Mammary epithelial cell (primary cell): ENCODE data around the gene NCBP1.

ENCODE experiments used
- EZH2 ChIP-seq: IDR thresholded peaks from 2 replicates; pipeline ENCODE4 v1.6.1; 2012; ENCODE audit warnings: low read length, inconsistent platforms, borderline replicate concordance
- TF ChIP-seq, protein P1 (sequence below), 2 donors: IDR thresholded peaks in 1 of 2; conservative IDR thresholded peaks in 1 of 2; 2 replicates each; pipeline ENCODE4 v1.5.1; 2011 to 2012; ENCODE audit warnings: inconsistent platforms in 2 of 2, low read length in 2 of 2, mild to moderate bottlenecking in 2 of 2, control low read depth in 1 of 2, low read depth in 1 of 2; ENCODE audit not compliant: insufficient read depth in 1 of 2; ENCODE audit errors: extremely low read depth in 1 of 2

DNA sequence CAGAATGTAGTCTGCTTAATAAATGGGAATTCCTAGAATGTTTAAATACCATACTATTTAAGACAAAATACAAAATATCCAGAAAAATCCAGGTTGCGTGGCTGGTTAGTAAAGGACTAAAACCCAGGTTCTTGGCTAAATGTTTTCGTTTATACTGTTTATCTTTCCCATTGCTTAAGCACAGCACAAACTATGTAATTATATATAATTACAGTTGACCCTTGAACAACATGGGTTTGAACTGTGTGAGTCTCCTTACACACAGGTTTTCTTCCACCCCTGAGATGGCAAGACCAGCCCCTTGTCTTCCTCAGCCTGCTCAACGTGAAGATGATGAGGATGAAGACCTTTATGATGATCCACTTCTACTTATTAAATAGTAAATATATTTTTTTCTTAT is 38.8 kb downstream of the NCBP1 start:
- TF ChIP-seq, protein P1, sequence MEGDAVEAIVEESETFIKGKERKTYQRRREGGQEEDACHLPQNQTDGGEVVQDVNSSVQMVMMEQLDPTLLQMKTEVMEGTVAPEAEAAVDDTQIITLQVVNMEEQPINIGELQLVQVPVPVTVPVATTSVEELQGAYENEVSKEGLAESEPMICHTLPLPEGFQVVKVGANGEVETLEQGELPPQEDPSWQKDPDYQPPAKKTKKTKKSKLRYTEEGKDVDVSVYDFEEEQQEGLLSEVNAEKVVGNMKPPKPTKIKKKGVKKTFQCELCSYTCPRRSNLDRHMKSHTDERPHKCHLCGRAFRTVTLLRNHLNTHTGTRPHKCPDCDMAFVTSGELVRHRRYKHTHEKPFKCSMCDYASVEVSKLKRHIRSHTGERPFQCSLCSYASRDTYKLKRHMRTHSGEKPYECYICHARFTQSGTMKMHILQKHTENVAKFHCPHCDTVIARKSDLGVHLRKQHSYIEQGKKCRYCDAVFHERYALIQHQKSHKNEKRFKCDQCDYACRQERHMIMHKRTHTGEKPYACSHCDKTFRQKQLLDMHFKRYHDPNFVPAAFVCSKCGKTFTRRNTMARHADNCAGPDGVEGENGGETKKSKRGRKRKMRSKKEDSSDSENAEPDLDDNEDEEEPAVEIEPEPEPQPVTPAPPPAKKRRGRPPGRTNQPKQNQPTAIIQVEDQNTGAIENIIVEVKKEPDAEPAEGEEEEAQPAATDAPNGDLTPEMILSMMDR (conservative IDR thresholded peaks at IDR 0.05 in 1 of 2, IDR thresholded peaks at IDR 0.05 in 1 of 2; ENCODE audit: extremely low read depth in 1 of 2, insufficient read depth in 1 of 2, low read depth in 1 of 2, low read length in 2 of 2) = no peak
- no peak for TF ChIP-seq EZH2
